ENCODE results near the gene ANTXRL. TPM values are rescaled to one million over a fixed set of nuclear protein-coding genes. Genes with fewer than 3 reads are reported as not detected.

Gene ANTXRL
- total RNA-seq, 4 donors from 2014 or later, result 0.27 TPM; not detected in 3

- TF ChIP-seq POLR2A (IDR thresholded peaks at IDR 0.05) (no peak), CTCF (IDR thresholded peaks at IDR 0.05) (no peak)
- Histone ChIP-seq H3K27me3 (no peaks in the 10 kb centered on the region), H3K9me3 (no peaks in the 10 kb centered on the region), H3K4me3 (no peak overlapping the region), H3K27ac (no peak overlapping the region), H3K4me1 (no peaks in the 10 kb centered on the region), H3K36me3 (no peaks in the 10 kb centered on the region)
- intact Hi-C loops (cut with DNase I; ENCODE audit: low total_unique reads), result no loop called here
- DNase-seq, result no peak
Measured at GRCh38 chr10:46305079-46305818, 18.5 kb downstream of the ANTXRL start.

GRCh38 chr10:46305986-46306385, 19.2 kb downstream of the ANTXRL start:
- Histone ChIP-seq H3K27ac (no peak overlapping the region), H3K4me1 (no peaks in the 10 kb centered on the region), H3K9me3 (no peaks in the 10 kb centered on the region), H3K4me3 (no peak overlapping the region), H3K27me3 (no peaks in the 10 kb centered on the region), H3K36me3 (no peaks in the 10 kb centered on the region)
- no peak for TF ChIP-seq POLR2A (IDR thresholded peaks at IDR 0.05)
- TF ChIP-seq CTCF (IDR thresholded peaks at IDR 0.05), result no peak
- intact Hi-C loops (cut with DNase I; ENCODE audit: low total_unique reads), result no loop called here
- DNase-seq, result no peak

- no peaks in the 10 kb centered on the region for H3K9me3 ChIP-seq
- no peak for TF ChIP-seq CTCF (IDR thresholded peaks at IDR 0.05)
- TF ChIP-seq POLR2A (IDR thresholded peaks at IDR 0.05), result no peak
- H3K27ac ChIP-seq, result no peak overlapping the region
- no peaks in the 10 kb centered on the region for H3K36me3 ChIP-seq
- no peaks in the 10 kb centered on the region for H3K4me1 ChIP-seq
- no peak for DNase-seq
- intact Hi-C loops (cut with DNase I; ENCODE audit: low total_unique reads), result no loop called here
- H3K4me3 ChIP-seq, result no peak overlapping the region
- H3K27me3 ChIP-seq, result no peaks in the 10 kb centered on the region
Measured at GRCh38 chr10:46306516-46307184, 19.9 kb downstream of the ANTXRL start.

- Histone ChIP-seq H3K4me3 (no peak overlapping the region), H3K4me1 (no peaks in the 10 kb centered on the region), H3K27me3 (no peaks in the 10 kb centered on the region), H3K36me3 (no peaks in the 10 kb centered on the region), H3K9me3 (no peaks in the 10 kb centered on the region), H3K27ac (no peak overlapping the region)
- intact Hi-C loops (cut with DNase I; ENCODE audit: low total_unique reads), result no loop called here
- DNase-seq, result no peak
- no peak for TF ChIP-seq POLR2A (IDR thresholded peaks at IDR 0.05)
- no peak for TF ChIP-seq CTCF (IDR thresholded peaks at IDR 0.05)
Measured at GRCh38 chr10:46307281-46308112, 20.7 kb downstream of the ANTXRL start.

GRCh38 chr10:46308113-46308415, 21.3 kb downstream of the ANTXRL start:
- no peaks in the 10 kb centered on the region for H3K27me3 ChIP-seq
- TF ChIP-seq CTCF (IDR thresholded peaks at IDR 0.05) (no peak), POLR2A (IDR thresholded peaks at IDR 0.05) (no peak)
- H3K4me1 ChIP-seq, result no peaks in the 10 kb centered on the region
- no peak for DNase-seq
- H3K4me3 ChIP-seq, result no peak overlapping the region
- H3K9me3 ChIP-seq, result no peaks in the 10 kb centered on the region
- intact Hi-C loops (cut with DNase I; ENCODE audit: low total_unique reads), result no loop called here
- H3K27ac ChIP-seq, result no peak overlapping the region
- H3K36me3 ChIP-seq, result no peaks in the 10 kb centered on the region

All from uterus (tissue), 4 donors.